ENCODE data around the gene TNIK. TPM values are rescaled to one million over a fixed set of nuclear protein-coding genes. Genes with fewer than 3 reads are reported as not detected.

Gene TNIK
- total RNA-seq, result 10 to 100 TPM in 1 of 2 donors, 1 to 10 TPM in 1; 5.6 to 47.1 TPM

- DNase-seq (ENCODE audit: low spot score), result peak; percentile 80
- peak within 1 kb of the TSS; percentile 59 to 61 for H3K4me3 ChIP-seq
- H3K9me3 ChIP-seq, result no peaks in the 10 kb centered on the region
- WGBS, result 0% methylated on average over 36 of the region's 55 CpGs
- no peaks in the 10 kb centered on the region for H3K36me3 ChIP-seq
- peak in 1 of 4 experiments; percentile 4 for TF ChIP-seq CTCF (IDR thresholded peaks at IDR 0.05)
- peak; percentile 53 for TF ChIP-seq POLR2AphosphoS5 (IDR thresholded peaks at IDR 0.05)
- TF ChIP-seq POLR2A (IDR thresholded peaks at IDR 0.05), result peak; percentile 39
- peak within 1 kb of the TSS; percentile 52 to 66 for H3K27ac ChIP-seq
- H3K27me3 ChIP-seq (replicated peaks; ENCODE audit: insufficient read depth), result peaks cover 5% of the 10 kb centered on the region
- intact Hi-C loops (cut with DNase I), result loop anchor here (5.0 to 10.0 kb wide), 4 partner anchors 78 to 273 kb away; no protein-coding TSS in a partner anchor
- no peaks in the 10 kb centered on the region for H3K4me1 ChIP-seq (replicated peaks)
Observed at GRCh38 chr3:171459942-171460724, at the start of gene TNIK. Gene TNIK (minus strand): TSS chr3:171460405. CDS start chr3:171460063, 342 bp downstream.

GRCh38 chr3:171508676-171509075 is 48.5 kb upstream of the TNIK start:
- Histone ChIP-seq H3K4me3 (no peak overlapping the region), H3K27ac (no peak overlapping the region), H3K27me3 (replicated peaks; ENCODE audit: insufficient read depth) (no peaks in the 10 kb centered on the region), H3K9me3 (no peaks in the 10 kb centered on the region), H3K4me1 (replicated peaks) (no peaks in the 10 kb centered on the region), H3K36me3 (no peaks in the 10 kb centered on the region)
- DNase-seq (ENCODE audit: low spot score), result no peak
- TF ChIP-seq POLR2A (IDR thresholded peaks at IDR 0.05) (no peak), POLR2AphosphoS5 (IDR thresholded peaks at IDR 0.05) (no peak), CTCF (IDR thresholded peaks at IDR 0.05) (no peak)
- WGBS, result 81% methylated on average over 2 of the region's 2 CpGs
- intact Hi-C loops (cut with DNase I), result no loop called here

DNA sequence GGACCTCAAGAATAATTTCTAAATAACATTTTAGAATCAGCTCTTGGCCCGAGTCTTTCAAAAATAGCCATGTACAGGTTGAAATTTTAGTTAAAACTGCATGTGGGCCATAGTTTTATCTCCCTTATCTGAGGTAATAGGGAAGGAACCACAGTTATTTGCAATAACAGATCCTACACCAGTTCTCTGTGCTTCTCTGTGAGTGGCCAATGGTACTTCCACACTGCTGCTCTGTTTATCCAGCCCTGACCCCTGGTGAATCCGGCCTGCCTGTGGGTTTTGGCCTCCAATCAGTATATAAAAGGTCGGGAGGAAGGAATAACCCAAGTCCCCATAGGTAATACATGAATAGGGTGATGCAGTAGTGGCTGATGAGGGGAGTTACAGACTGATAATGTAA is 48.0 kb upstream of the TNIK start:
- Histone ChIP-seq H3K4me3 (no peak overlapping the region), H3K27me3 (replicated peaks; ENCODE audit: insufficient read depth) (no peaks in the 10 kb centered on the region), H3K36me3 (no peaks in the 10 kb centered on the region), H3K4me1 (replicated peaks) (no peaks in the 10 kb centered on the region), H3K27ac (no peak overlapping the region), H3K9me3 (no peaks in the 10 kb centered on the region)
- TF ChIP-seq CTCF (IDR thresholded peaks at IDR 0.05) (no peak), POLR2AphosphoS5 (IDR thresholded peaks at IDR 0.05) (no peak), POLR2A (IDR thresholded peaks at IDR 0.05) (no peak)
- 52% methylated on average over 3 of the region's 3 CpGs for WGBS
- no peak for DNase-seq (ENCODE audit: low spot score)
- intact Hi-C loops (cut with DNase I), result no loop called here

DNA sequence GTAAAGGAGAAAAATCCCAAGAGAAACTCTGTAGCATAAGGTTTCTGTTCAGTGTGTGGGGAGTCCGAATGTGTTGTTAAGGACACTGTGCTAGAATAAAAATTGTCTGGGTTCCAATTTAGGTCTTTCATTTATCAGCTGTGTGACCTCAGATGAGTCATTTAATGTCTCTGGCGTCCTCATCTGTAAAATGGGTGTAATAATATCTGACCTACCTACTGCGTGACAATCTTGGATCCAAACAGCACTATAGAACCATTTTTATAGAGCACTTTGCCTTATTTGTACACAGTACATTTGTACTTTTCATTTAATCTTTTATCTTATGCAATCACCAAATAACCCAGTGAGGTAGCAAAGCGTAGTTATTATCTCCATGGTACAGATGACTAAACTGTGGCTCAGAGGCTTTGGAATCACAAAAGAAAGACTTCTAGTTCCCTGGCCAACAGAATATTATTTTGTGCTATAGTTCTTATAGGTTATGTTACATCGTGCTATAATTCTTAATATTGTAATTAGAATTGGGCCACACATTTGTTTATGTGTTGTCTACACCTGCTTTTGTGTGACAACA is 46.6 kb upstream of the TNIK start:
- 84% methylated on average over 5 of the region's 5 CpGs for WGBS
- Histone ChIP-seq H3K27me3 (replicated peaks; ENCODE audit: insufficient read depth) (no peaks in the 10 kb centered on the region), H3K4me1 (replicated peaks) (no peaks in the 10 kb centered on the region), H3K27ac (no peak overlapping the region), H3K36me3 (no peaks in the 10 kb centered on the region), H3K9me3 (no peaks in the 10 kb centered on the region), H3K4me3 (no peak overlapping the region)
- no peak for DNase-seq (ENCODE audit: low spot score)
- intact Hi-C loops (cut with DNase I), result no loop called here
- TF ChIP-seq POLR2A (IDR thresholded peaks at IDR 0.05) (no peak), CTCF (IDR thresholded peaks at IDR 0.05) (no peak), POLR2AphosphoS5 (IDR thresholded peaks at IDR 0.05) (no peak)

Data from prostate gland (tissue), 2 donors.